GM06990 (cell line): ENCODE results near the gene GRK5.

Experiments
- DNase-seq: peaks from one replicate; pipeline ENCODE4 v3.0.0-alpha.2; 2011; ENCODE audit not compliant: insufficient read length; ENCODE audit errors: extremely low read depth
- H3K27me3 ChIP-seq: replicated peaks from 2 replicates; pipeline ENCODE4 v1.6.0; 2011; ENCODE audit warnings: low read length; ENCODE audit not compliant: control insufficient read depth, insufficient read depth
- H3K36me3 ChIP-seq: 2 replicates; pipeline ENCODE4 v1.5.1; 2011; ENCODE audit warnings: low read length; ENCODE audit not compliant: control insufficient read depth, insufficient read depth
- H3K4me3 ChIP-seq: replicated peaks from 2 replicates; pipeline ENCODE4 v1.5.1; 2011; ENCODE audit warnings: low read depth, mild to moderate bottlenecking, control low read depth, low read length
- CTCF ChIP-seq: IDR thresholded peaks from 2 replicates; pipeline ENCODE4 v1.5.1; 2011; ENCODE audit warnings: low read length, control low read depth, mild to moderate bottlenecking, inconsistent platforms; ENCODE audit not compliant: insufficient read depth, poor library complexity, severe bottlenecking

GRK5 gene

DNA sequence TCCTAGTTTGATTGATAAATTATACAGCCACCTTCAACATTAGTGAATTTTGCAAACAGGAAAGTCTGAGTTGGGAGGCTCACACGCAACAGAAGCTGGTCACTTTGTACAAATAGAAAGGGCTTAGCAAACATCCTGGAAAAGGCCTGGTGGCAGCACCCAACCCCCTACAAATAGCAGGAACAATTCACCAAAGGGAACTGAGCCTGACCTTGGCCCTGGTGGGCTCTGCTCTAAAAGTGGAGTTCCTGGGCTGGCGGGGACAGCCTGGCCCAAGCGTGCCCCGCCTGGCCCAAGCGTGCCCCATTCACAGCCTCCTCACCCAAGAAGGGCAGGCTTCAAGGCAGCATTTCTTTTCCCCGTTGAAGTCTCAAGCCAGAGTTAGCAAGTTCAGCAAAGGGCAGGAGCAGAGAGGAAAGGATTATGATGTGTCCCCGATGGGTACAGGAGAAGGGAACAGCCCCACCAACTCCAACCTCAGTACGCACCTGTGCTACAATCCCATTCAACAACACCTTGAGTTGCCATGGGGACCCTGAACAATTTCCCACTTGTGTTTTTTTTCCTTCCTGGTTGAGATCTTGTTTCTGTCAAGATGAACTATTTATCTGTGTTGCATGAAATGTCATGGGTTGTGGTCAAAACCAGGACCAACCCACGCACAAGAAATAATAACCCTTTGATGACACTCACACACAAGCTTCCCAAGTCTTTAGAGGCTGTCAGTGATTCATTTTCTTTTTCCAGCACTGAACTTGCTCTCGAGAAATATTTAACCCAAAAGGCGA, 291.7 kb downstream of the GRK5 start:
- Histone ChIP-seq H3K36me3 (peaks cover 6% of the 10 kb centered on the region), H3K4me3 (no peak overlapping the region), H3K27me3 (no peaks in the 10 kb centered on the region)
- no peak for DNase-seq
- TF ChIP-seq CTCF: no peak

- peaks cover 7% of the 10 kb centered on the region for H3K36me3 ChIP-seq
- TF ChIP-seq CTCF: no peak
- no peaks in the 10 kb centered on the region for H3K27me3 ChIP-seq
- no peak for DNase-seq
- H3K4me3 ChIP-seq: no peak overlapping the region
Measured at GRCh38 chr10:119499677-119500002, 292.3 kb downstream of the GRK5 start.

- H3K4me3 ChIP-seq: no peak overlapping the region
- DNase-seq: no peak
- H3K36me3 ChIP-seq: peaks cover 11% of the 10 kb centered on the region
- TF ChIP-seq CTCF: no peak
- H3K27me3 ChIP-seq: no peaks in the 10 kb centered on the region
Measured at GRCh38 chr10:119500123-119500795, 292.9 kb downstream of the GRK5 start.

- Histone ChIP-seq H3K4me3 (no peak overlapping the region), H3K36me3 (peaks cover 11% of the 10 kb centered on the region), H3K27me3 (no peaks in the 10 kb centered on the region)
- no peak for DNase-seq
- no peak for TF ChIP-seq CTCF
Measured at GRCh38 chr10:119500821-119501220, 293.4 kb downstream of the GRK5 start.

- Histone ChIP-seq H3K4me3 (no peak overlapping the region), H3K36me3 (peaks cover 13% of the 10 kb centered on the region), H3K27me3 (no peaks in the 10 kb centered on the region)
- no peak for TF ChIP-seq CTCF
- no peak for DNase-seq
Measured at GRCh38 chr10:119501690-119502089, 294.3 kb downstream of the GRK5 start.
